Mucosa of rectum (tissue), 2 donors: ENCODE measurements around the gene MBTPS2.

Experiments used
- H3K27ac ChIP-seq, 2 donors: one replicate each; pipeline ENCODE4 v1.7.0; 2013; ENCODE audit warnings: inconsistent platforms in 2 of 2, low read depth in 2 of 2, low read length in 2 of 2
- H3K27me3 ChIP-seq, 2 donors: one replicate each; pipeline ENCODE4 v1.7.0; 2013; ENCODE audit warnings: low read length in 2 of 2; ENCODE audit not compliant: control insufficient read depth in 2 of 2, insufficient read depth in 2 of 2
- H3K36me3 ChIP-seq, 2 donors: one replicate each; pipeline ENCODE4 v1.7.0; 2013; ENCODE audit warnings: low read length in 2 of 2; ENCODE audit not compliant: control insufficient read depth in 2 of 2, insufficient read depth in 2 of 2
- H3K4me1 ChIP-seq, 2 donors: one replicate each; pipeline ENCODE4 v1.7.0; 2013; ENCODE audit warnings: low read length in 2 of 2, mild to moderate bottlenecking in 1 of 2; ENCODE audit not compliant: control insufficient read depth in 2 of 2, insufficient read depth in 2 of 2
- H3K4me3 ChIP-seq, 2 donors: one replicate each; pipeline ENCODE4 v1.7.0; 2013; ENCODE audit warnings: low read length in 2 of 2
- H3K9ac ChIP-seq, 2 donors: one replicate each; pipeline ENCODE4 v1.7.0; 2013; ENCODE audit warnings: low read length in 2 of 2, low read depth in 1 of 2, mild to moderate bottlenecking in 1 of 2
- H3K9me3 ChIP-seq, 2 donors: one replicate each; pipeline ENCODE4 v1.7.0; 2013; ENCODE audit warnings: low read length in 2 of 2; ENCODE audit not compliant: control insufficient read depth in 2 of 2
- donor health status: healthy.
- donor health status: Normal muscosa, but diverticular disease.

Gene MBTPS2

GRCh38 chrX:21885568-21885967 lies 46.2 kb downstream of the MBTPS2 start:
- Histone ChIP-seq H3K9ac (no peak overlapping the region), H3K27me3 (no peaks in the 10 kb centered on the region), H3K4me3 (no peak overlapping the region), H3K27ac (no peak overlapping the region), H3K36me3 (no peaks in the 10 kb centered on the region), H3K9me3 (no peaks in the 10 kb centered on the region), H3K4me1 (no peaks in the 10 kb centered on the region)

GRCh38 chrX:21905313-21905712 lies 65.9 kb downstream of the MBTPS2 start:
- H3K27ac ChIP-seq: no peak overlapping the region
- H3K4me3 ChIP-seq: no peak overlapping the region
- no peaks in the 10 kb centered on the region for H3K27me3 ChIP-seq
- no peak overlapping the region for H3K9ac ChIP-seq
- H3K9me3 ChIP-seq: no peaks in the 10 kb centered on the region
- H3K4me1 ChIP-seq: no peaks in the 10 kb centered on the region
- H3K36me3 ChIP-seq: no peaks in the 10 kb centered on the region

GRCh38 chrX:21905953-21906352 lies 66.5 kb downstream of the MBTPS2 start:
- Histone ChIP-seq H3K36me3 (no peaks in the 10 kb centered on the region), H3K9me3 (no peaks in the 10 kb centered on the region), H3K27me3 (no peaks in the 10 kb centered on the region), H3K4me1 (no peaks in the 10 kb centered on the region), H3K9ac (no peak overlapping the region), H3K27ac (no peak overlapping the region), H3K4me3 (no peak overlapping the region)

GRCh38 chrX:21907260-21907659 lies 67.8 kb downstream of the MBTPS2 start:
- Histone ChIP-seq H3K4me1 (no peaks in the 10 kb centered on the region), H3K27ac (no peak overlapping the region), H3K4me3 (no peak overlapping the region)

GRCh38 chrX:21911481-21911880 lies 72.1 kb downstream of the MBTPS2 start:
- Histone ChIP-seq H3K36me3 (no peaks in the 10 kb centered on the region), H3K4me1 (no peaks in the 10 kb centered on the region), H3K9ac (no peak overlapping the region), H3K9me3 (no peaks in the 10 kb centered on the region), H3K27me3 (no peaks in the 10 kb centered on the region), H3K27ac (no peak overlapping the region), H3K4me3 (no peak overlapping the region)

More at GRCh38 chrX:21907260-21907659, 67.8 kb downstream of the MBTPS2 start:
- H3K9me3 ChIP-seq: no peaks in the 10 kb centered on the region
- no peaks in the 10 kb centered on the region for H3K27me3 ChIP-seq
- H3K36me3 ChIP-seq: no peaks in the 10 kb centered on the region
- no peak overlapping the region for H3K9ac ChIP-seq

- Histone ChIP-seq H3K9me3 (no peaks in the 10 kb centered on the region), H3K4me3 (no peak overlapping the region), H3K27me3 (no peaks in the 10 kb centered on the region), H3K4me1 (no peaks in the 10 kb centered on the region), H3K36me3 (no peaks in the 10 kb centered on the region), H3K27ac (no peak overlapping the region), H3K9ac (no peak overlapping the region)
Measured at GRCh38 chrX:21912220-21912619, 72.8 kb downstream of the MBTPS2 start.

GRCh38 chrX:21912989-21913388 lies 73.6 kb downstream of the MBTPS2 start:
- Histone ChIP-seq H3K4me3 (no peak overlapping the region), H3K4me1 (no peaks in the 10 kb centered on the region), H3K9ac (no peak overlapping the region), H3K36me3 (no peaks in the 10 kb centered on the region), H3K9me3 (no peaks in the 10 kb centered on the region), H3K27me3 (no peaks in the 10 kb centered on the region), H3K27ac (no peak overlapping the region)

- no peak overlapping the region for H3K9ac ChIP-seq
- no peaks in the 10 kb centered on the region for H3K4me1 ChIP-seq
- H3K9me3 ChIP-seq: no peaks in the 10 kb centered on the region
- H3K27ac ChIP-seq: no peak overlapping the region
- no peaks in the 10 kb centered on the region for H3K27me3 ChIP-seq
- H3K36me3 ChIP-seq: no peaks in the 10 kb centered on the region
- H3K4me3 ChIP-seq: no peak overlapping the region
Measured at GRCh38 chrX:21926116-21926515, 86.7 kb downstream of the MBTPS2 start.

GRCh38 chrX:21926527-21927278 lies 87.3 kb downstream of the MBTPS2 start:
- no peak overlapping the region for H3K9ac ChIP-seq
- H3K4me3 ChIP-seq: no peak overlapping the region
- no peaks in the 10 kb centered on the region for H3K27me3 ChIP-seq
- H3K4me1 ChIP-seq: no peaks in the 10 kb centered on the region
- no peaks in the 10 kb centered on the region for H3K36me3 ChIP-seq
- H3K9me3 ChIP-seq: no peaks in the 10 kb centered on the region
- H3K27ac ChIP-seq: no peak overlapping the region

- Histone ChIP-seq H3K27ac (no peak overlapping the region), H3K9ac (no peak overlapping the region), H3K27me3 (peaks cover 0 to 2% of the 10 kb centered on the region in 2 donors), H3K4me3 (no peak overlapping the region), H3K9me3 (no peaks in the 10 kb centered on the region), H3K36me3 (no peaks in the 10 kb centered on the region), H3K4me1 (no peaks in the 10 kb centered on the region)
Measured at GRCh38 chrX:21929209-21929608, 89.8 kb downstream of the MBTPS2 start.
